Measurements from ENCODE around the gene PTPRN2. TPM values are rescaled to one million over a fixed set of nuclear protein-coding genes. Genes with fewer than 3 reads are reported as not detected.

Gene PTPRN2
- total RNA-seq, 2 experiments from 2014 or later, result 0.70 TPM; not detected in 1

GRCh38 chr7:158018971-158019645 lies 568.5 kb downstream of the PTPRN2 start:
- Histone ChIP-seq H3K27ac (ENCODE audit: low read depth, low read length, poor library complexity, severe bottlenecking) (no peak overlapping the region), H3K79me2 (ENCODE audit: insufficient read depth, low read depth, low read length) (no peaks in the 10 kb centered on the region), H3K4me1 (ENCODE audit: insufficient read depth, low read length, poor library complexity, severe bottlenecking) (no peaks in the 10 kb centered on the region), H3K4me3 (ENCODE audit: low read depth, low read length, poor library complexity, severe bottlenecking) (no peak overlapping the region), H2AFZ (ENCODE audit: low read length) (no peak overlapping the region), H3K9me2 (ENCODE audit: insufficient read depth, low read length) (no peaks in the 10 kb centered on the region), H3K36me3 (ENCODE audit: insufficient read depth, low read length) (no peaks in the 10 kb centered on the region), H4K20me1 (ENCODE audit: insufficient read depth, low read length) (no peaks in the 10 kb centered on the region), H3K9me3 (ENCODE audit: low read length) (no peaks in the 10 kb centered on the region), H3K4me2 (ENCODE audit: low read length) (no peak overlapping the region)
- ChIA-PET POLR2A (no interaction called here), CTCF (ENCODE audit: unreplicated experiment) (no interaction called here)
- BruUV-seq (replicated peaks), result no TSS peak
- DNase-seq (ENCODE audit: low spot score), result no peak
- TF ChIP-seq, protein P1, sequence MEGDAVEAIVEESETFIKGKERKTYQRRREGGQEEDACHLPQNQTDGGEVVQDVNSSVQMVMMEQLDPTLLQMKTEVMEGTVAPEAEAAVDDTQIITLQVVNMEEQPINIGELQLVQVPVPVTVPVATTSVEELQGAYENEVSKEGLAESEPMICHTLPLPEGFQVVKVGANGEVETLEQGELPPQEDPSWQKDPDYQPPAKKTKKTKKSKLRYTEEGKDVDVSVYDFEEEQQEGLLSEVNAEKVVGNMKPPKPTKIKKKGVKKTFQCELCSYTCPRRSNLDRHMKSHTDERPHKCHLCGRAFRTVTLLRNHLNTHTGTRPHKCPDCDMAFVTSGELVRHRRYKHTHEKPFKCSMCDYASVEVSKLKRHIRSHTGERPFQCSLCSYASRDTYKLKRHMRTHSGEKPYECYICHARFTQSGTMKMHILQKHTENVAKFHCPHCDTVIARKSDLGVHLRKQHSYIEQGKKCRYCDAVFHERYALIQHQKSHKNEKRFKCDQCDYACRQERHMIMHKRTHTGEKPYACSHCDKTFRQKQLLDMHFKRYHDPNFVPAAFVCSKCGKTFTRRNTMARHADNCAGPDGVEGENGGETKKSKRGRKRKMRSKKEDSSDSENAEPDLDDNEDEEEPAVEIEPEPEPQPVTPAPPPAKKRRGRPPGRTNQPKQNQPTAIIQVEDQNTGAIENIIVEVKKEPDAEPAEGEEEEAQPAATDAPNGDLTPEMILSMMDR (conservative IDR thresholded peaks at IDR 0.05; ENCODE audit: low read length), result no peak
- no peak for TF ChIP-seq EZH2phosphoT487 (IDR thresholded peaks at IDR 0.05; ENCODE audit: borderline replicate concordance, low read depth, low read length)
- intact Hi-C loops (cut with micrococcal nuclease; ENCODE audit: unreplicated experiment), result no loop called here

DNA sequence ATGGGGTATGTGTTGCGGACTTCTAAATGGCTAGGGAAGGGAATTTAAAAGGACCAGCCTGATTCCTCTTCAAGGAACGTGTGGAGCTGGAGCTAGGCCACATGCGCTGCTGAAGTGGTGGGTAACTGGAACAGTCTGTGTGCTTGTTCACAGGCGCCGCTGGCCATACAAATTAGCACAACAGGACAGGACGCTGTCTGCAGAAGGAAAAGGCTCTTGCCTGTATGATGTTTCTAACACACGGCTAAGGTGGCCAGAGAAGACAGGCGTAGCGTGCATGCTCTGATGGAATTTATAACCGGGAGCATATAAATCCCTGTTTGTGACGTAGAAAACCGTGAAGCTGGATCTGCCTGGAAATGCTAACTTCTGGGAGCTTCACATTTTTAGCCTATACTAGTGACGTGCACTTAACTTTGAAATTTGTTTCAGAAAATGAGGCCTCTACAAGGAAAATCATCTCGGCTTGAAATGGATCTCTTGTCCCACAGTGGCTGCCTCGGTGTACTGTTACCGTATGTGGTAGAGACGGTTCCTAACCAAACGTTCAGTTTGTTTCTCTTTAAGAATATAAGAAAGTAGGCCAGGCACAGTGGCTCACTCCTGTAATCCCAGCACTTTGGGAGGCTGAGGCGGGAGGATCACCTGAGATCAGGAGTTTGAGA lies 569.4 kb downstream of the PTPRN2 start:
- no peaks in the 10 kb centered on the region for H3K36me3 ChIP-seq (ENCODE audit: insufficient read depth, low read length)
- intact Hi-C loops (cut with micrococcal nuclease; ENCODE audit: unreplicated experiment), result no loop called here
- H2AFZ ChIP-seq (ENCODE audit: low read length), result no peak overlapping the region
- no peak overlapping the region for H3K27ac ChIP-seq (ENCODE audit: low read depth, low read length, poor library complexity, severe bottlenecking)
- no peaks in the 10 kb centered on the region for H4K20me1 ChIP-seq (ENCODE audit: insufficient read depth, low read length)
- H3K9me3 ChIP-seq (ENCODE audit: low read length), result no peaks in the 10 kb centered on the region
- TF ChIP-seq EZH2phosphoT487 (IDR thresholded peaks at IDR 0.05; ENCODE audit: borderline replicate concordance, low read depth, low read length), result no peak
- TF ChIP-seq, protein P1 (conservative IDR thresholded peaks at IDR 0.05; ENCODE audit: low read length), result no peak
- no peaks in the 10 kb centered on the region for H3K4me1 ChIP-seq (ENCODE audit: insufficient read depth, low read length, poor library complexity, severe bottlenecking)
- BruUV-seq (replicated peaks), result no TSS peak
- POLR2A ChIA-PET, result no interaction called here
- no peak overlapping the region for H3K4me2 ChIP-seq (ENCODE audit: low read length)
- DNase-seq (ENCODE audit: low spot score), result no peak
- no peak overlapping the region for H3K4me3 ChIP-seq (ENCODE audit: low read depth, low read length, poor library complexity, severe bottlenecking)
- H3K9me2 ChIP-seq (ENCODE audit: insufficient read depth, low read length), result no peaks in the 10 kb centered on the region
- CTCF ChIA-PET (ENCODE audit: unreplicated experiment), result no interaction called here
- H3K79me2 ChIP-seq (ENCODE audit: insufficient read depth, low read depth, low read length), result no peaks in the 10 kb centered on the region

Measured in OCI-LY7 (cell line).